Measurements from ENCODE around the gene IGSF9.
A peak's percentile ranks its signal among the peaks of the same experiment; 100 is the strongest.

IGSF9 gene

DNA sequence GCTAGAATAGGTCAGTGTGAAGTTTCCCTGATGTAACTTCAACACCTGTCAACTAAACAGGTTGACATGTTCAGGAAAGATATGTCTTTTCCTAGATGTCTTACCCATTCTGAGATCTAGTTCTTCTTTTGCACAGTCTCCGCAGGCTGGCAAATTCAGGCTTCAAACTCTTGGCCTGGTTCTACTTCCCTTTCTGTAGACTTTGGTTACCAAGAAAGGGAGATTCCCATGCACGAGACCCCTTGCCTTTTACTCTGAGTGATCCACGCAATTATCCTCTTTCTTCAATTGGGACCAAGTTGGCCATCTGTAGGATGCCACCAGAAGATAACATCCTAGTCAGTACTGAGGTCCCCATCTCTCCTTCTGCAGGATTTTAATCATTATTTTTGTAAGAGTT lies 47.5 kb downstream of the IGSF9 start:
- no peak for DNase-seq (ENCODE audit: low spot score)

DNA sequence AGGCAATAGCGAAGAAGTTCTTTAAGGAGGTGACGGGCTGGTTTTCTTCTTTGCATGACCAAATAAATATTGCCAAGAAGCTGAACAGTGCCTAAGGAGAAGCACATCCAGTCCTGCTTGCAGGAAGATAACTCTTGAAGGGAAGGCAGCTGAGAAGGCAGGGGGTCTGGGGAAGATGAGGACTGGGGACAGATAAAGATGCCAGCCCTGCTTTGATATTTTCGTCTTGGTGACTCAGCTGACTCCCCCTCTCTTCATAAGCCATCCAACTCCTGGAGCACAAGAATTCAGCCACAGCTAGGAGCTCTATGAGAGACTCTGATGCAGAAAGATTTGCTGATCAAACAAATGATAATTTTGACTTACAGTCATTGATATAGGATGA lies 48.9 kb downstream of the IGSF9 start:
- DNase-seq (ENCODE audit: low spot score), result no peak

DNA sequence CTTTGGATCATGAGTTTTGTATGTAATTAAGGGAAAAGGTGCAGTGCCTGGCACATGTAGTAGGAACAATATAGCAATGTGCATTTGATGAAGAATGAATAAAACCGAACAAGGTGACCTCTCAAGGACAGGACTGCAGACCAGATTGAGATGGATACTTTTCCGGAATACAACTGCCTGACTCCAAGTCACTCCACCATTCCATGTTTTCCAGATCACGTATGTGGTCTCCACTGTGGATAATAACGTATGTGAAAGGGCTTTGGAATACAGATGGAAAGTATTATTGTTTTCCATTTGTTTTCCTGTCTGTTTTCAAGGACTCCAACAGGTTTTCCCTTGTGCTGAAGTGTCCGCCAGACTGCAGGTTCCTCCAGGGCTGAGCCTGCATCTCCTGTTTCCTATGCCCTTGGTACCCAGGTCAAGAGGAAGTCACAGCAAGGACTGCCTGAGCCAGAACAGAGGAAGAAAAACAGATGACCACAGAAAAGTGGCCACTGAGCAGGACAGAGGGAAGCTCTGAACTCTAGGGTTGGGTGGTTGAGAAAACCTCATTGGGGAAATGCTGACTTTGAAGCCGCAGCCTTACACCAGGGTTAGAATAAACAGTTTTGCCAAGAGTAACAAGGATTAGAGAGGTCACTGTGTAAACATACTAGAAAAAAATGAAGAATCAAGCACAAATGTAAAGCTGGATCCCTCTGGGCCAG lies 49.4 kb downstream of the IGSF9 start:
- no peak for DNase-seq (ENCODE audit: low spot score)

DNA sequence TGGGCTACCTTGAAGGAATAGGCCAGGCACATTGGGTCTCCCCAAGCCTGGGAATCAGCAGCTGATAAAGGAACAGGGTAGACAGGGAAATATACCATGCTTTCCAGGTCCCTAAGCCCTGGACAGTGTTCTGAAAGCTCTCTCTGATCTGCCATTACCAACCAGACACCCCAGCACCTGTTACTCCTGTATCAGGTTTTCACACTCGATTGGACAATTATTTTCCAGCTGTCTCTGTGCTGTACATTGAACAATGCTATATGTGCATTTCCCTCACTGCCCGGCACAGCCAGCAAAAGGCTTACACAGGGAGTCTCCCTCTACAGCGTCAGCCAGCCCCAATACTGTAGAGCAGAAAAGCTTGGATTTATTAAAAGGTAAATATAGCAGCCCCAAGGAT lies 50.1 kb downstream of the IGSF9 start:
- DNase-seq (ENCODE audit: low spot score), result no peak

DNA sequence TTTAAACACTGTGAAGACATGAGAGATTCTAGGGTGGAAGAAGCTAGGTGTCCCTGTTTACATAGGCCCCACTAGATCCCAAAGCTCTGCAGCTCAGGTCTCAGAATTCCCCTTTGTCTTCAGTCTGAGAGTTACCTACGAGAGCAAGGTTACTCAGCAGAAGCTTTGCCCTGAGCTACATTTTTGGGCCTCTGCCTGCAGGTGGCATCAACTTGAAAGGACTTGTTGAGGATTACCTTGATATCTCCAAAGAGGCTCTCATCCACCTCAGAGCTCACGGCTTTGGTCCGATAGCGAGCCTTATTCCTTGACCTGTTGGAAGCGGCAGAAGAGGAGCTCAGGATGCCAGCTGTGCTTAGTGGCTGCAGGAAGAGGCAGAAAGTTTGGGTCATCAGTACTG lies 52.5 kb downstream of the IGSF9 start:
- DNase-seq (ENCODE audit: low spot score), result no peak

DNA sequence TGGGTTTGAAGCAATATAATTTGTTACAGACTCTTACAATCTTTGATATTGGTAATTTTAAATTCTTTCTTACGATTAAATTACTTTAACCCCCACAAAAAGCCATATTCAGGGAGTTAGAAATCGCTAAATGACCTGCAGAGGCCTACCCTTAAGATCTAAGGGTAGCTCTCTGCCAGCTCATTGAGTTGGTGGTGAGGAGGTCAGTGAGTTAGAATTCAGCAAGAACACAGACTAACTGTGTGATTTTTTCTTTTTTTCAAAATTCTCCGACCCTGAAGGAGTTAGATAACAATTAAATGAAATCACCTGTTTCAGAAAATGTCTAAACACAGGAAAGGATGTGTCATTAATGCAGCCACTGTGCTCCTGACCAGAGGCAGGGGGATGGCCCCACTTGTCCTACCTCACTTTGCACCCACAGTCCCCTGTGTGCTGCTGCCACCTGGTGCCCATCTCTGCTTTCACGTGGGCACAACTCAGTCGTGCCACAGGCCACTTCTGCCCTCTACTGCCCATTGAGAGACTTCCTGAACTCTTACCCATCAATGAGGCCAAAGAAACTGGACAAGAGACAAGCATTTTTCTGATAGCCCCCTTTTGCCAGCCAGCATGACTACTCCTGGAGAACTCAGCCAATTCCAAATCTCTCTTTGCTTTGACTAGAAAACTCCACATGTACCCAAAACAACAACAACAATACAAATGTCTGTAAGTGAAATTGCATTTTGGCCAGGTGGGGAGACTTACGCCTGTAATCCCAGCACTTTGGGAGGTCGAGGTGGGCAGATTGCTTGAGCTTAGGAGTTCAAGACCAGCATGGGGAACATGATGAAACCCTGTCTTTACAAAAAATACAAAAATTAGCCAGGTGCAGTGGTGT lies 53.9 kb downstream of the IGSF9 start:
- DNase-seq (ENCODE audit: low spot score), result peak; percentile 83

DNA sequence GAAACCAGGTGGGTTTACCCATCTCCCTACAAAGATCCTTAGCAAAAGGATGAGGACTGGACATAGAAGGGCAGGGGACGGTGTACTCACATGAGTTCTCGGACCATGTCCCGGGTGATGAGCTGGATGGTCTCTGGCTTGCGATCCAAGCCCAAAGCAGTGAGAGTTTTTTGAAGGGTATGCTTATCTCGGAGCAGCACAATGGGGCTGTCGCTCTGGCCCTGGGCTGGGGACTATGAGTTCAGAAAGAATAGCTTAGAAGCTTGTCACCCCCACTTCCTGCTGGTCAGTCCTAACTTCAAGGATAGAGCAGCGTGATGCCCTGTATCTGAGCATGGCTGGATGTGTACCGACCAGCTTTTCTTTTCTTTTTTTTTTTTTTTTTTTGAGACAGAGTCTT lies 55.0 kb downstream of the IGSF9 start:
- no peak for DNase-seq (ENCODE audit: low spot score)

DNA sequence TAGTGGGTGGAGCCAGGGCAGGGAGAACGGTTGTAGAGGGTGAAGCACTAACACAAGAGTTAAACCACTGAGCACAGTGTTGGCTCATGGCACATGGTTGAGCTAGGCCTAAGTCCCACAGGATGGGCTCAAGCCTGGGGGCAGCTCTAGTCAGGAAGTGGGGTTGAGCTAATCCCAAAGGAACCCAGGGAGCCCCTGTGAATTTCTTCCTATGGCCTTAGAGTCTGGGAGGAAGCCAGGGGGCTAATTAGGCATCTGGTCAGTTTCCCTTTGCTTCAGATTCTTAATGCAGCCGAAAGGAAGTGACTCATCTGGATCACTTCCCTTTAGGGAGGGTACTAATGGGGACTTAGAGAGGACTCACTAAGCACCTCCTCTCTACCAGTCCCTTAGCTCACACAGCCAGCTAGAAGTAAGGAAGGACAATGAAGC lies 55.6 kb downstream of the IGSF9 start:
- DNase-seq (ENCODE audit: low spot score), result peak; percentile 71

DNA sequence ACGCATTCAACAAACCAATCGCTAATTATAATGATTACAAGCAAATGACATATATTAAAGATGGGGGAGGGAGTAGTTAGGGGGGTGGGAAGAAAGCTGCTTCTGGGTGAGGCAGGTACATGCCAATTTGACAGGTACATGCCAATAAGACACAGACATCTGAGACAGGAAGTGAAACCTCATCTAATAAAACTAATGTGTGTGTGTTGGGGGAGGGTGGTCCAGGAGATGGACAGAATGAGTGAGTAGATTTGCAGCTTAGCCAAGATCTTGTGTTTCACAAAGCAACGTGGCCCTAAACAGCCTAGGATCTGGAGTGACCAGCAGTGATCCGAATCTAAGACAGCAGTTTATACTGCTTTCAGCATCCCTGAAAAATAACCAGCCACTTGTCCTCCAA lies 56.2 kb downstream of the IGSF9 start:
- DNase-seq (ENCODE audit: low spot score), result no peak

DNA sequence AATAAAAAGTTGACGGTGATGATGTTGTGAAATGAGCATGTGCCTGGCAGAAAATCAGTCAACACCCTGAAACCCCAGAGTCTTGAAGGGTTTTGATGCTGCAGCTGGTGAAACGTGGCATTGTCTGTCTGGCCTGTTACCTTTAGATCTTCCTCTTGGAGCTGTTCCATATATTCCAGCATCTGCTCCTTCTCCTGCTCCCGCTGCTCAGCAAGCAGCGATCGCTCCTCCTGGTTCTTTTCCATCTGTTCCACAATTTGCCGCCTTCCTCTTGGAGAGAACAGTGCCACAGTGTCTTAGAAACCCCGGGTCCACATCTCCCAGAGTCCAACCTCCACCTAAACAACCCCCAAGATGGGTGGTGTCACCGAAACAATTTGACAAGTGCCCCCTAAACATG lies 61.1 kb downstream of the IGSF9 start:
- no peak for DNase-seq (ENCODE audit: low spot score)

DNA sequence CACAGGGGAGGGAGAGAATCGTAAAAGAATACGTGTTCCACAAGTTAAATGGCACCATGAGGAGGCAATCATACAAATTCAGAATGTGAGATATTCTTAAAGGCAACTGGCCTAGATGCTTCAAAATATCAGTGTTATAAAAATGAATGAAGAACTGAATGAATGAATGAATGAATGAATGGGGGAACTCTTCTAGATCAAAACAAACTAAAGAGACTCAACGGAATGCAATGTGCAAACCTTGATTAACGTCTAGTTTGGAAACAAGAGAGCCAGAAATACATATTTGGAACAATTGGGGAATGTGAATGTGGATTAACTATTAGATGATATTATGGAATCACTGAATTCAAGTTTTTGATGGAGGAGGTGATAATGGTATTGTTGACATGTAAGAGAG lies 62.3 kb downstream of the IGSF9 start:
- no peak for DNase-seq (ENCODE audit: low spot score)

DNA sequence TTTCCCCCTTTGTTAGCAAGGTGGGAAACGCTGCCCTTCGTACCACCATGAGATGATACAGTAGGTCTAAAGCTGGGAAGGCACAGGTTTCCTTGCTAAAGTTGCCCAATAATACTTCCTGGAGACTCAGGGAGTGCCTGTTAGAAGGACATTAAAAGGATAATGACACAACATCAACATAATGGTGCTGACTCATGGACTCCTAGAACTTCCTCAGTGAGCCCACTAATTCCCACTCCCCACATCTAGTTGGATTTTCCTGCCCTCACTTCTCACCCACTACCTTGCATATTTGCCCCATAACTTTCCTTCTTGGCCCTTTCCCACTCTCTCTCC lies 62.9 kb downstream of the IGSF9 start:
- no peak for DNase-seq (ENCODE audit: low spot score)

DNA sequence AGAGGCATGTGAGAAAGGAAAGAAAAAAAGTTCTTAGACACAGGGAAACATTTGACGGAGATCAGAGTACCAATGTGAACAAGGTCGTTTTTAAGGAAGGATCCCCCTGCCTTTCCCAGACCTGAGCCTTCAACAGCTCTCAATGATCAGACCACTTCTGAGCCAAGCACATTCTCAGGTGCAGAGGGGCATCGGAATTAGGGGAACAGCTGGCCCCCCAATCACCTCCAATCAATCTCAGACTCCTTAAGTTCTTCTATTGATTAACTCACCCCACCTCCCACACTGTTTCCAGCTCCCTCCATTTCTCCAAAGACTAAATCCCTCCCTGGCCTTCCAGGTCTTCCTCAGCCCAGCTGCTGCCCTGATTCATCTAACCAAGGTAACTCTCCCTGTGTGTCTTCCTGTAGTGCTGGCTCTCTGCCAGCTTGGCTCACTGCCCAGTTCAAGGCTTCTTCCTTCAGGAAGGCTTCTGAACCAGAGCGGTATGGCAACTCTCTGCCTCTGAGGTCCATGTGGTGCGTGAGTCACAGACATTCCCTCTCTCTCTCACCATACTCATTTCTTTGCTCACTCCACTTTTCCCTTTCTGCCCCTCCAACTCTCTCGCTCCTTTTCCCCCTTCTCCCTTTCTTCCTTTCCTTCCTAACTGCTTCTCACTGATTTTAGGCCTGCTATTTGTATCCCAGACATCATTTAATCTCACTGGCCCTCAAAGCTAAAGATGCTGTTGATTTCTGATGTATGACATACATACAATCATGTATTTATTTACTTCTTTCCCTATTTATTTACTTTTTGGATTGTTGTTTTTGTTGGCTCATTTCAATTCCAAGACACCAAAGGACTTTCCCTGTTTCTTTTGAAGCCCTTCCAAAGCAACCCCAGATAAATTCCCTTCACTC lies 63.5 kb downstream of the IGSF9 start:
- peak; percentile 90 for DNase-seq (ENCODE audit: low spot score)

DNA sequence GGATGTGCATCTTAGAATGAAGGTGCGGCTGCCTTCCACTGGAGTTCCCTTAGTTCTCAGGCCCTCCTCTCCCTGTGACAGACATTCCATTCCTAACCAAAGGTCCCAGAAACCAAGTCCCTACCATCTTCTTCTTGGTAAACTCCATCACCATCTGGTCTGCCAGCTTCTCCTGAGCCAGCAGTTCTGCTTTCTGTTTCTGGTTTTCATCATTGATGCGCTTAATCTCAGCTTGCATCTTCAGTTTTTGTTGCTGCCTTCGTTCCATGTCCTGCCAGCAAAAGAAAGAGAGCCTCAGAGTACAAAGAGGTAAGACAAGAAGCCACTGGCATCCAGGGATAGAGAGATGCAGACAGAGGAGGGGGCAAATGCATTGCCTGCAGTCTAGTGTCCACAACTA lies 65.0 kb downstream of the IGSF9 start:
- DNase-seq (ENCODE audit: low spot score), result no peak

DNA sequence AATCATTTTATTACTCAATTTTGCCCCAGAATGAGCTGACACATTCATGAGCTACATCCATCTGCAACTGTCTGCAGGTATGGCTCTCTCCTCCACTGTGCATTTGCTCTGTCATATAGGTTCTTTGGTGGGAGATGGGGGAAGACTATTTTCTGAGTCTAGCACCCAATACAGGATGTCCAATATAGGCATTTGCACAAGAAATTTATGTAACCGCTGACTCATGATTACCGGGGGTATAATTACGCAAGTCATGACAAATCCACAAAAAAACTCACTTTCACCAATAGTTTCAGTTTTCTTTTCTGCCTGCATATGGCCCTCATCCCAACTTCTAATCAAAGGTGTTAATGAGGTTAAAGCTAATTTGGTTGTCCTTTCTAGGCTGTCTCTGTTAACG lies 65.4 kb downstream of the IGSF9 start:
- no peak for DNase-seq (ENCODE audit: low spot score)

DNA sequence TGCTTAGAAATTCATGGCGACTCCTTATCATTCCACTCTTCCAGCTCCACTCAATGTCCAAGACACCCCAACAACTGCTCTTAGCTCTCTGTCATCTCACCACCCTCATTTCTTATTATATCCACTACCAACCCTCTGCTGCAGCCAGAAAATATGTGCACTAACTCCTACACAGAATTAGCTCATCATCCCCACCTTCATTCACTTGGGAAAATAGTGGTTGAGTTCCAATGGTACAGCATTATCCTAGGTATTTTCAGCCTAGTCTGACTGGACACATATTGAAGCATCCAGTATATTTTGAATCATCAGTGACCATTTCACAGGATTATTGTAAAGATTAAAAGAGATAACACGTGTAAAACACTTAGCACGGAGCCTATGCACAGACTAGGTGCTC lies 66.3 kb downstream of the IGSF9 start:
- DNase-seq (ENCODE audit: low spot score), result no peak

DNA sequence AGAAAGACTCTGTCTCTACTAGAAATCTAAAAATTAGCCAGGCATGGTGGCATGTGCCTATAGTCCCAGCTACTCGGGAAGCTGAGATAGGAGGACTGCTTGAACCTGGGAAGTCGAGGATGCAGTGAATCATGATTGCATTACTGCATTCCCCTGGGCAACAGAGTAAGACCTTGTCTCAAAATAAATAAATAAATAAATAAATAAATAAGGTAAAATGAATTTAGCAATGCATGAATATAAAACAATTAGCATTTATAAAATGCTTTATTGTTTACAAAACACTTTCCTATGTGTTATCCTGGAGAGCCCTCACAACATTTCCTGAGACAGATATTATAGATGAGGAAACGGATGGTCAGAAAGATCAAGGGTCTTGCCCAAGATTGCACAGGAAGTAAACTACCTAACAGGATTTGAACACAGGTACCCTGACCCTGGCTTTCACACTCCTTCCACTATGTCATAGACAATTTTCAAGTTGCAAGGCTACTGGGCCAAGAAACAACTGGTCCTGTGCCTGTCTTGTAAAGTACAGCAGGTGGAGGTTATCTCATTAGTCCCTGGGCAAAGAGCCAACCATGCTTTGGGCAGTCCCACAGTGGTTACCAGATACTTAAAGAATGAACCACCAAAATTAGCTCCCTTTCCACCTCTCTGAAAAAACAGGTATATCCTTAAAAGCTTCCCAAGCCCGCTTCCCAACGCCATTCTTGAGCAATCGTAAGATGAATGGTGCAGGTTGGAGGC lies 67.5 kb downstream of the IGSF9 start:
- no peak for DNase-seq (ENCODE audit: low spot score)

Data from SW480 (cell line).